ENCODE data around the gene KDM4C. TPM values are rescaled to one million over a fixed set of nuclear protein-coding genes. Genes with fewer than 3 reads are reported as not detected.
"Not testable (repeated sequence)": the region's sequence is repeated elsewhere in the genome, so short reads cannot be mapped to it uniquely, and the experiment has no call there.

The KDM4C gene
- total RNA-seq, 5 donors from 2014 or later (not counting 1 experiment from before 2014, with no cell fraction given), result 66.4 to 107 (median 76.0) TPM

- H3K27me3 Mint-ChIP-seq, result no peaks in the 10 kb centered on the region
- H3K27ac Mint-ChIP-seq, result no peak overlapping the region
- no peaks in the 10 kb centered on the region for H3K4me1 Mint-ChIP-seq
- Histone ChIP-seq H3K4me1 (ENCODE audit: control insufficient read depth in 1 of 2, extremely low read depth in 1 of 2, insufficient read depth in 2 of 2, low read length in 2 of 2) (no peaks in the 10 kb centered on the region), H3K4me3 (ENCODE audit: control insufficient read depth in 1 of 2, extremely low read depth in 1 of 2, low read length in 1 of 2) (no peak overlapping the region), H3K27me3 (replicated peaks in 1 of 2; ENCODE audit: control insufficient read depth in 2 of 2, extremely low read depth in 1 of 2, insufficient read depth in 2 of 2, low read length in 1 of 2) (no peaks in the 10 kb centered on the region), H3K9me3 (no peaks in the 10 kb centered on the region), H3K36me3 (ENCODE audit: control insufficient read depth in 2 of 2, extremely low read depth in 1 of 2, insufficient read depth in 1 of 2, low read length in 1 of 2) (peaks cover 10 to 48% of the 10 kb centered on the region in 2 donors), H3K27ac (ENCODE audit: low read length) (no peak overlapping the region)
- ATAC-seq (replicated peaks in 1 of 4), result no peak
- WGBS (ENCODE audit: insufficient coverage), result no CpG with 5 or more reads among the region's 1 CpG
- POLR2A ChIA-PET, result interaction anchor here in 1 of 2 donors (0.6 kb wide), 1 partner anchor 93 kb away, joined by 3 read pairs; no protein-coding TSS in a partner anchor
- CTCF ChIA-PET, result no interaction called here
- H3K9me3 Mint-ChIP-seq, result peaks cover 0 to 9% (median 3%) of the 10 kb centered on the region in 3 donors
- peaks cover 57% of the 10 kb centered on the region for H3K36me3 Mint-ChIP-seq
- H3K4me3 Mint-ChIP-seq, result no peak overlapping the region
- no peak for DNase-seq
Observed at GRCh38 chr9:7176561-7176960, 418.8 kb downstream of the KDM4C start.

- Histone ChIP-seq H3K9me3 (no peaks in the 10 kb centered on the region), H3K36me3 (ENCODE audit: control insufficient read depth in 2 of 2, extremely low read depth in 1 of 2, insufficient read depth in 1 of 2, low read length in 1 of 2) (peaks cover 10 to 40% of the 10 kb centered on the region in 2 donors), H3K4me3 (ENCODE audit: control insufficient read depth in 1 of 2, extremely low read depth in 1 of 2, low read length in 1 of 2) (no peak overlapping the region), H3K27ac (ENCODE audit: low read length) (no peak overlapping the region), H3K4me1 (ENCODE audit: control insufficient read depth in 1 of 2, extremely low read depth in 1 of 2, insufficient read depth in 2 of 2, low read length in 2 of 2) (no peaks in the 10 kb centered on the region), H3K27me3 (replicated peaks in 1 of 2; ENCODE audit: control insufficient read depth in 2 of 2, extremely low read depth in 1 of 2, insufficient read depth in 2 of 2, low read length in 1 of 2) (no peaks in the 10 kb centered on the region)
- ChIA-PET CTCF (no interaction called here), POLR2A (no interaction called here)
- peaks cover 1 to 14% (median 8%) of the 10 kb centered on the region in 3 donors for H3K9me3 Mint-ChIP-seq
- no peaks in the 10 kb centered on the region for H3K27me3 Mint-ChIP-seq
- no peak overlapping the region for H3K27ac Mint-ChIP-seq
- ATAC-seq (replicated peaks in 1 of 4) (no peak), DNase-seq (no peak)
- WGBS (ENCODE audit: insufficient coverage), result no CpG with 5 or more reads among the region's 3 CpGs
- no peak overlapping the region for H3K4me3 Mint-ChIP-seq
- no peaks in the 10 kb centered on the region for H3K4me1 Mint-ChIP-seq
- H3K36me3 Mint-ChIP-seq, result peaks cover 65% of the 10 kb centered on the region
Observed at GRCh38 chr9:7177383-7177782, 419.6 kb downstream of the KDM4C start.

GRCh38 chr9:7178729-7179128, 421.0 kb downstream of the KDM4C start:
- no peak for ATAC-seq (replicated peaks in 1 of 4)
- peaks cover 4 to 16% (median 8%) of the 10 kb centered on the region in 3 donors for H3K9me3 Mint-ChIP-seq
- no peaks in the 10 kb centered on the region for H3K4me1 Mint-ChIP-seq
- ChIA-PET CTCF (no interaction called here), POLR2A (no interaction called here)
- 75% methylated on average over 6 of the region's 7 CpGs for WGBS (ENCODE audit: insufficient coverage)
- Histone ChIP-seq H3K27ac (ENCODE audit: low read length) (no peak overlapping the region), H3K4me3 (ENCODE audit: control insufficient read depth in 1 of 2, extremely low read depth in 1 of 2, low read length in 1 of 2) (no peak overlapping the region), H3K9me3 (no peaks in the 10 kb centered on the region), H3K27me3 (replicated peaks in 1 of 2; ENCODE audit: control insufficient read depth in 2 of 2, extremely low read depth in 1 of 2, insufficient read depth in 2 of 2, low read length in 1 of 2) (no peaks in the 10 kb centered on the region), H3K36me3 (ENCODE audit: control insufficient read depth in 2 of 2, extremely low read depth in 1 of 2, insufficient read depth in 1 of 2, low read length in 1 of 2) (peaks cover 10 to 29% of the 10 kb centered on the region in 2 donors), H3K4me1 (ENCODE audit: control insufficient read depth in 1 of 2, extremely low read depth in 1 of 2, insufficient read depth in 2 of 2, low read length in 2 of 2) (no peaks in the 10 kb centered on the region)
- H3K36me3 Mint-ChIP-seq, result peaks cover 60% of the 10 kb centered on the region
- no peak overlapping the region for H3K27ac Mint-ChIP-seq
- no peaks in the 10 kb centered on the region for H3K27me3 Mint-ChIP-seq
- DNase-seq, result no peak
- no peak overlapping the region for H3K4me3 Mint-ChIP-seq

GRCh38 chr9:7180247-7180646, 422.5 kb downstream of the KDM4C start:
- no peaks in the 10 kb centered on the region for H3K27me3 ChIP-seq (replicated peaks in 1 of 2; ENCODE audit: control insufficient read depth in 2 of 2, extremely low read depth in 1 of 2, insufficient read depth in 2 of 2, low read length in 1 of 2)
- H3K27me3 Mint-ChIP-seq, result no peaks in the 10 kb centered on the region
- ChIA-PET CTCF (no interaction called here), POLR2A (no interaction called here)
- ATAC-seq (replicated peaks in 1 of 4) (no peak), DNase-seq (no peak)
- H3K4me3 Mint-ChIP-seq, result no peak overlapping the region
- H3K4me1 ChIP-seq (ENCODE audit: control insufficient read depth in 1 of 2, extremely low read depth in 1 of 2, insufficient read depth in 2 of 2, low read length in 2 of 2), result no peaks in the 10 kb centered on the region
- H3K4me3 ChIP-seq (ENCODE audit: control insufficient read depth in 1 of 2, extremely low read depth in 1 of 2, low read length in 1 of 2), result no peak overlapping the region
- H3K36me3 Mint-ChIP-seq, result peaks cover 48% of the 10 kb centered on the region
- H3K36me3 ChIP-seq (ENCODE audit: control insufficient read depth in 2 of 2, extremely low read depth in 1 of 2, insufficient read depth in 1 of 2, low read length in 1 of 2), result peaks cover 9 to 17% of the 10 kb centered on the region in 2 donors
- peaks cover 4 to 18% (median 8%) of the 10 kb centered on the region in 3 donors for H3K9me3 Mint-ChIP-seq
- H3K4me1 Mint-ChIP-seq, result no peaks in the 10 kb centered on the region
- no peak overlapping the region for H3K27ac Mint-ChIP-seq
- no peaks in the 10 kb centered on the region for H3K9me3 ChIP-seq
- no peak overlapping the region for H3K27ac ChIP-seq (ENCODE audit: low read length)
- WGBS (ENCODE audit: insufficient coverage), result 100% methylated on average over 2 of the region's 5 CpGs

- H3K36me3 ChIP-seq (ENCODE audit: control insufficient read depth in 2 of 2, extremely low read depth in 1 of 2, insufficient read depth in 1 of 2, low read length in 1 of 2); H3K4me1 ChIP-seq (ENCODE audit: control insufficient read depth in 1 of 2, extremely low read depth in 1 of 2, insufficient read depth in 2 of 2, low read length in 2 of 2); H3K9me3 ChIP-seq; POLR2A ChIA-PET; H3K27ac Mint-ChIP-seq; H3K4me1 Mint-ChIP-seq; H3K27ac ChIP-seq (ENCODE audit: low read length); H3K27me3 Mint-ChIP-seq; H3K4me3 Mint-ChIP-seq; CTCF ChIA-PET; DNase-seq; ATAC-seq (replicated peaks in 1 of 4); H3K4me3 ChIP-seq (ENCODE audit: control insufficient read depth in 1 of 2, extremely low read depth in 1 of 2, low read length in 1 of 2); H3K27me3 ChIP-seq (replicated peaks in 1 of 2; ENCODE audit: control insufficient read depth in 2 of 2, extremely low read depth in 1 of 2, insufficient read depth in 2 of 2, low read length in 1 of 2): not testable (repeated sequence)
- peaks cover 9 to 31% (median 13%) of the 10 kb centered on the region in 3 donors for H3K9me3 Mint-ChIP-seq
- peaks cover 59% of the 10 kb centered on the region for H3K36me3 Mint-ChIP-seq
- 93% methylated on average over 6 of the region's 7 CpGs for WGBS (ENCODE audit: insufficient coverage)
Observed at GRCh38 chr9:7183139-7183538, 425.4 kb downstream of the KDM4C start.

GRCh38 chr9:7185612-7186011, 427.8 kb downstream of the KDM4C start:
- Histone ChIP-seq H3K9me3 (no peaks in the 10 kb centered on the region), H3K4me1 (ENCODE audit: control insufficient read depth in 1 of 2, extremely low read depth in 1 of 2, insufficient read depth in 2 of 2, low read length in 2 of 2) (no peaks in the 10 kb centered on the region), H3K27ac (ENCODE audit: low read length) (no peak overlapping the region), H3K27me3 (replicated peaks in 1 of 2; ENCODE audit: control insufficient read depth in 2 of 2, extremely low read depth in 1 of 2, insufficient read depth in 2 of 2, low read length in 1 of 2) (no peaks in the 10 kb centered on the region), H3K36me3 (ENCODE audit: control insufficient read depth in 2 of 2, extremely low read depth in 1 of 2, insufficient read depth in 1 of 2, low read length in 1 of 2) (peaks cover 0 to 2% of the 10 kb centered on the region in 2 donors), H3K4me3 (ENCODE audit: control insufficient read depth in 1 of 2, extremely low read depth in 1 of 2, low read length in 1 of 2) (no peak overlapping the region)
- Mint-ChIP-seq H3K4me1 (no peaks in the 10 kb centered on the region), H3K4me3 (no peak overlapping the region), H3K9me3 (peaks cover 10 to 26% (median 25%) of the 10 kb centered on the region in 3 donors), H3K27me3 (no peaks in the 10 kb centered on the region), H3K27ac (no peak overlapping the region), H3K36me3 (peaks cover 48% of the 10 kb centered on the region)
- POLR2A ChIA-PET, result no interaction called here
- ATAC-seq (replicated peaks in 1 of 4) (no peak), DNase-seq (no peak)
- CTCF ChIA-PET, result no interaction called here

- ATAC-seq (replicated peaks in 1 of 4), result no peak
- Histone ChIP-seq H3K36me3 (ENCODE audit: control insufficient read depth in 2 of 2, extremely low read depth in 1 of 2, insufficient read depth in 1 of 2, low read length in 1 of 2) (peaks cover 0 to 2% of the 10 kb centered on the region in 2 donors), H3K9me3 (no peaks in the 10 kb centered on the region), H3K4me3 (ENCODE audit: control insufficient read depth in 1 of 2, extremely low read depth in 1 of 2, low read length in 1 of 2) (no peak overlapping the region), H3K4me1 (ENCODE audit: control insufficient read depth in 1 of 2, extremely low read depth in 1 of 2, insufficient read depth in 2 of 2, low read length in 2 of 2) (no peaks in the 10 kb centered on the region), H3K27ac (ENCODE audit: low read length) (no peak overlapping the region), H3K27me3 (replicated peaks in 1 of 2; ENCODE audit: control insufficient read depth in 2 of 2, extremely low read depth in 1 of 2, insufficient read depth in 2 of 2, low read length in 1 of 2) (no peaks in the 10 kb centered on the region)
- CTCF ChIA-PET, result interaction anchor here in 1 of 2 donors (0.6 kb wide), 1 partner anchor 440 kb away, joined by 3 read pairs; no protein-coding TSS in a partner anchor
- Mint-ChIP-seq H3K4me3 (no peak overlapping the region), H3K9me3 (peaks cover 14 to 30% (median 30%) of the 10 kb centered on the region in 3 donors), H3K36me3 (peaks cover 49% of the 10 kb centered on the region), H3K27me3 (no peaks in the 10 kb centered on the region), H3K4me1 (no peaks in the 10 kb centered on the region), H3K27ac (no peak overlapping the region)
- 33% methylated on average over 1 of the region's 1 CpG for WGBS (ENCODE audit: insufficient coverage)
- POLR2A ChIA-PET, result interaction anchor here in 1 of 2 donors (0.6 kb wide), 1 partner anchor 13 kb away, joined by 5 read pairs; no protein-coding TSS in a partner anchor
- DNase-seq, result peak in 1 of 35 experiments; percentile 12
Observed at GRCh38 chr9:7186175-7186574, 428.4 kb downstream of the KDM4C start.

Data from T-cell (primary cell).